GM12872 (cell line): ENCODE results near the gene PTP4A2.

Experiments used
- CTCF ChIP-seq: IDR thresholded peaks from 3 replicates; pipeline ENCODE4 v1.5.1; 2011; ENCODE audit warnings: low read depth, mild to moderate bottlenecking, low read length, moderate library complexity; ENCODE audit not compliant: insufficient read depth

The PTP4A2 gene

GRCh38 chr1:31934706-31935629 is 3.2 kb downstream of the PTP4A2 start:
- TF ChIP-seq CTCF = no peak

GRCh38 chr1:31932491-31933316 is 5.5 kb downstream of the PTP4A2 start:
- TF ChIP-seq CTCF = no peak

GRCh38 chr1:31931593-31932225 is 6.5 kb downstream of the PTP4A2 start:
- no peak for TF ChIP-seq CTCF

GRCh38 chr1:31930836-31931592 is 7.2 kb downstream of the PTP4A2 start:
- no peak for TF ChIP-seq CTCF

GRCh38 chr1:31927661-31927980 is 10.5 kb downstream of the PTP4A2 start:
- TF ChIP-seq CTCF = no peak

- TF ChIP-seq CTCF = no peak
These were observed 11.1 kb downstream of the PTP4A2 start for GRCh38 chr1:31926853-31927660.
